Tibial nerve (tissue), 4 donors: ENCODE data around the gene RNF4.

Source experiments
- EP300 ChIP-seq, 2 donors: sonication (generic); formaldehyde crosslinking; IDR thresholded peaks; one replicate each; pipeline ENCODE4 v1.6.1; 2017; ENCODE audit warnings: antibody characterized with exemption in 2 of 2, mild to moderate bottlenecking in 1 of 2
- POLR2A ChIP-seq, 2 donors: fragments of 450-650 bp; IDR thresholded peaks; one replicate each; pipeline ENCODE4 v1.6.1; 2017; ENCODE audit warnings: antibody characterized with exemption in 2 of 2, mild to moderate bottlenecking in 2 of 2, moderate library complexity in 2 of 2
- TF ChIP-seq, protein P1 (sequence below), 5 experiments: fragments of 200-600 bp in 3 of 5; fragments of 450-650 bp in 2 of 5; sonication (generic) in 3 of 5; IDR thresholded peaks; one replicate each; pipeline ENCODE4 v1.5.1; 2016 to 2019; ENCODE audit warnings: antibody characterized with exemption in 5 of 5, mild to moderate bottlenecking in 3 of 5, moderate library complexity in 2 of 5

DNA sequence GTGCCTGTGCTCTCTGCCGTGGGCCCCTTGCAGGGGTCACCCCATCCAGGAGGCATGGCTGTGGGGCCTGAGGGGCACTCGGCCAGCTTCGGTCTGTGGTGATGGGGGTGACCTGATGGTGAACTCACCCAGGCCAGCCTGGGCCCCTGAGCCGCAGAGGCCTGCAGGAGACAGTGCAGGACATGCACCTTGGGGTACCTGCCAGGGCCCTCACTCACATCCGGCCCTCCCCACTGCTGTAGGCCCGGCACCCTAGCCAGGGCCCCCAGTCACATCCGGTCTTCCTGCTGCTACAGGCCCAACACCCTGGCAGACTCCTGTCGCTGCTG, 42.9 kb upstream of the RNF4 start:
- TF ChIP-seq, protein P1, sequence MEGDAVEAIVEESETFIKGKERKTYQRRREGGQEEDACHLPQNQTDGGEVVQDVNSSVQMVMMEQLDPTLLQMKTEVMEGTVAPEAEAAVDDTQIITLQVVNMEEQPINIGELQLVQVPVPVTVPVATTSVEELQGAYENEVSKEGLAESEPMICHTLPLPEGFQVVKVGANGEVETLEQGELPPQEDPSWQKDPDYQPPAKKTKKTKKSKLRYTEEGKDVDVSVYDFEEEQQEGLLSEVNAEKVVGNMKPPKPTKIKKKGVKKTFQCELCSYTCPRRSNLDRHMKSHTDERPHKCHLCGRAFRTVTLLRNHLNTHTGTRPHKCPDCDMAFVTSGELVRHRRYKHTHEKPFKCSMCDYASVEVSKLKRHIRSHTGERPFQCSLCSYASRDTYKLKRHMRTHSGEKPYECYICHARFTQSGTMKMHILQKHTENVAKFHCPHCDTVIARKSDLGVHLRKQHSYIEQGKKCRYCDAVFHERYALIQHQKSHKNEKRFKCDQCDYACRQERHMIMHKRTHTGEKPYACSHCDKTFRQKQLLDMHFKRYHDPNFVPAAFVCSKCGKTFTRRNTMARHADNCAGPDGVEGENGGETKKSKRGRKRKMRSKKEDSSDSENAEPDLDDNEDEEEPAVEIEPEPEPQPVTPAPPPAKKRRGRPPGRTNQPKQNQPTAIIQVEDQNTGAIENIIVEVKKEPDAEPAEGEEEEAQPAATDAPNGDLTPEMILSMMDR (IDR thresholded peaks at IDR 0.05): no peak
- no peak for TF ChIP-seq POLR2A (IDR thresholded peaks at IDR 0.05)
- no peak for TF ChIP-seq EP300 (IDR thresholded peaks at IDR 0.05)
